ENCODE results near the gene ANKRD11.
"Not testable (repeated sequence)": the region's sequence is repeated elsewhere in the genome, so short reads cannot be mapped to it uniquely, and the experiment has no call there.

ANKRD11 gene

GRCh38 chr16:89383095-89384003 is 107.0 kb downstream of the ANKRD11 start:
- no peak for DNase-seq (ENCODE audit: low read depth in 2 of 2)

GRCh38 chr16:89382555-89382954 is 107.8 kb downstream of the ANKRD11 start:
- DNase-seq (ENCODE audit: low read depth in 2 of 2): not testable (repeated sequence)

- DNase-seq (ENCODE audit: low read depth in 2 of 2): no peak
Observed at GRCh38 chr16:89381788-89382187, 108.6 kb downstream of the ANKRD11 start.

GRCh38 chr16:89380681-89381080 is 109.7 kb downstream of the ANKRD11 start:
- no peak for DNase-seq (ENCODE audit: low read depth in 2 of 2)

GRCh38 chr16:89378947-89379771 is 111.2 kb downstream of the ANKRD11 start:
- DNase-seq (ENCODE audit: low read depth in 2 of 2): no peak

GRCh38 chr16:89377453-89377848 is 112.9 kb downstream of the ANKRD11 start:
- DNase-seq (ENCODE audit: low read depth in 2 of 2): no peak

- no peak for DNase-seq (ENCODE audit: low read depth in 2 of 2)
Observed at GRCh38 chr16:89376812-89377452, 113.4 kb downstream of the ANKRD11 start.

GRCh38 chr16:89375686-89376085 is 114.7 kb downstream of the ANKRD11 start:
- DNase-seq (ENCODE audit: low read depth in 2 of 2): no peak

- DNase-seq (ENCODE audit: low read depth in 2 of 2): no peak
Observed at GRCh38 chr16:89375021-89375420, 115.3 kb downstream of the ANKRD11 start.

GRCh38 chr16:89374393-89374960 is 115.9 kb downstream of the ANKRD11 start:
- DNase-seq (ENCODE audit: low read depth in 2 of 2): no peak

- no peak for DNase-seq (ENCODE audit: low read depth in 2 of 2)
Observed at GRCh38 chr16:89373355-89374110, 116.8 kb downstream of the ANKRD11 start.

- no peak for DNase-seq (ENCODE audit: low read depth in 2 of 2)
Observed at GRCh38 chr16:89371968-89372634, 118.3 kb downstream of the ANKRD11 start.

GRCh38 chr16:89371386-89371785 is 119.0 kb downstream of the ANKRD11 start:
- DNase-seq (ENCODE audit: low read depth in 2 of 2): no peak

- DNase-seq (ENCODE audit: low read depth in 2 of 2): no peak
Observed at GRCh38 chr16:89370601-89371000, 119.8 kb downstream of the ANKRD11 start.

GRCh38 chr16:89370081-89370511 is 120.3 kb downstream of the ANKRD11 start:
- no peak for DNase-seq (ENCODE audit: low read depth in 2 of 2)

- DNase-seq (ENCODE audit: low read depth in 2 of 2): no peak
Observed at GRCh38 chr16:89369266-89369895, 121.0 kb downstream of the ANKRD11 start.

- no peak for DNase-seq (ENCODE audit: low read depth in 2 of 2)
Observed at GRCh38 chr16:89368604-89369249, 121.6 kb downstream of the ANKRD11 start.

- DNase-seq (ENCODE audit: low read depth in 2 of 2): no peak
Observed at GRCh38 chr16:89367538-89367915, 122.8 kb downstream of the ANKRD11 start.

Measured in stimulated activated CD8-positive, alpha-beta memory T cell treated with anti-CD3 and anti-CD28 coated beads, Interleukin-7, amount 100 ng/mL, for 1 hour (primary cell).